Measurements from ENCODE around the gene STPG4. TPM values are rescaled to one million over a fixed set of nuclear protein-coding genes. Genes with fewer than 3 reads are reported as not detected.

STPG4 gene
- total and polyA plus RNA-seq, 2 of the 8 experiments (the other 6 are each of a cell fraction or from before 2014, with no cell fraction given) = 0.28 TPM; not detected in 1

- H2BK5ac ChIP-seq (ENCODE audit: low read depth, low read length) = no peak overlapping the region
- no peak overlapping the region for H3K4me2 ChIP-seq (ENCODE audit: insufficient read depth in 1 of 2, low read depth in 2 of 2, low read length in 2 of 2)
- H2BK15ac ChIP-seq (ENCODE audit: low read length) = no peak overlapping the region
- H3K56ac ChIP-seq (replicated peaks; ENCODE audit: insufficient read length, low read depth, low read length) = no peak overlapping the region
- no peaks in the 10 kb centered on the region for H4K20me1 ChIP-seq (replicated peaks in 1 of 2; ENCODE audit: control insufficient read depth in 1 of 2, insufficient read depth in 2 of 2, low read length in 2 of 2)
- peak overlapping the region; percentile 20 for H4K91ac ChIP-seq (replicated peaks; ENCODE audit: insufficient read length, low read length)
- H3K4ac ChIP-seq (replicated peaks; ENCODE audit: insufficient read length, low read depth, low read length) = peak overlapping the region; percentile 9
- H3K18ac ChIP-seq (ENCODE audit: extremely low read depth, low read length) = no peak overlapping the region
- no peaks in the 10 kb centered on the region for H3K23me2 ChIP-seq (ENCODE audit: low read depth, low read length)
- no peak overlapping the region for H3K23ac ChIP-seq (ENCODE audit: insufficient read length)
- H3K79me1 ChIP-seq (ENCODE audit: low read depth, low read length) = no peaks in the 10 kb centered on the region
- H3K27ac ChIP-seq (ENCODE audit: low read depth, low read length) = no peak overlapping the region
- no peaks in the 10 kb centered on the region for H3K79me2 ChIP-seq (ENCODE audit: control insufficient read depth in 1 of 2, insufficient read depth in 2 of 2, low read length in 2 of 2)
- peak overlapping the region; percentile 58; the same call in 1 of the 2 replicates for H2AK5ac ChIP-seq (ENCODE audit: low read depth, low read length)
- H3K9ac ChIP-seq (replicated peaks in 1 of 4; ENCODE audit: extremely low read depth in 1 of 4, low read depth in 3 of 4, low read length in 3 of 4) = 0 out of 7 replicates have a peak overlapping the region, but pooled peaks of 1 of the 4 experiments have one; percentile 14
- H3K36me3 ChIP-seq (ENCODE audit: control insufficient read depth in 2 of 4, insufficient read depth in 4 of 4, low read length in 3 of 4) = no peaks in the 10 kb centered on the region; a peak in 1 of 8 replicates
- H3K4me1 ChIP-seq (replicated peaks in 1 of 4; ENCODE audit: control insufficient read depth in 3 of 4, insufficient read depth in 4 of 4, low read length in 3 of 4) = peaks cover 3 to 19% (median 9%) of the 10 kb centered on the region in 4 experiments
- no peak for FAIRE-seq
- no peak for TF ChIP-seq ZNF274 (IDR thresholded peaks at IDR 0.05; ENCODE audit: borderline replicate concordance, extremely low read depth, low read length)
- TF ChIP-seq BACH1 (IDR thresholded peaks at IDR 0.05; ENCODE audit: low read length) = no peak
- no peak overlapping the region for H2BK20ac ChIP-seq (ENCODE audit: low read length)
- no peak overlapping the region for H4K8ac ChIP-seq (ENCODE audit: extremely low read depth, insufficient read depth, low read length)
- no peaks in the 10 kb centered on the region for H3K27me3 ChIP-seq (replicated peaks in 1 of 4; ENCODE audit: control insufficient read depth in 3 of 4, extremely low read depth in 1 of 4, insufficient read depth in 3 of 4, low read length in 3 of 4)
- POLR2A ChIA-PET (ENCODE audit: partially characterized antibody) = interaction anchor here (1.4 kb wide), 1 partner anchor 12 kb away, joined by 4 read pairs; no protein-coding TSS in a partner anchor
- H2BK120ac ChIP-seq (replicated peaks; ENCODE audit: low read depth, low read length) = no peak overlapping the region
- DNase-seq (ENCODE audit: low read depth in 1 of 2, low spot score in 2 of 2) = no peak
- H3K4me3 ChIP-seq (ENCODE audit: extremely low read depth in 1 of 4, insufficient read depth in 2 of 4, low read depth in 3 of 4, low read length in 4 of 4) = no peak overlapping the region
- no peaks in the 10 kb centered on the region for H3K9me3 ChIP-seq (ENCODE audit: insufficient read depth in 2 of 2, low read depth in 1 of 2, low read length in 1 of 2)
- CTCF ChIA-PET (ENCODE audit: partially characterized antibody) = interaction anchor here (0.8 to 1.9 kb wide), 6 partner anchors 8 to 266 kb away, joined by 3 to 6 read pairs (median 4); no protein-coding TSS in a partner anchor
- H2AFZ ChIP-seq (ENCODE audit: low read length) = no peak overlapping the region
- H3K14ac ChIP-seq (ENCODE audit: insufficient read length) = no peak overlapping the region
- H2BK12ac ChIP-seq (ENCODE audit: low read depth, low read length) = no peak overlapping the region
- WGBS, 2 experiments (ENCODE audit: extremely low coverage in 1 of 2, insufficient coverage in 1 of 2, insufficient read length in 1 of 2, insufficient replicate concordance in 2 of 2, low coverage in 1 of 2, low lambda C conversion rate in 2 of 2, missing lambda C conversion rate in 1 of 2) = 72% methylated on average over 2 of the region's 2 CpGs; no CpG with 5 or more reads in 1 of the 2 experiments
- H4K5ac ChIP-seq (ENCODE audit: insufficient read length, low read depth, low read length) = no peak overlapping the region
These were observed 97.5 kb downstream of the STPG4 start for GRCh38 chr2:47057687-47058002.

Measured in H1 (cell line).